HG03064 (cell line): ENCODE data around the gene ACADS.
A peak's percentile ranks its signal among the peaks of the same experiment; 100 is the strongest.

ENCODE experiments used
- ATAC-seq: cut with Tn5 transposase; IDR thresholded peaks from one replicate; pipeline ENCODE4 v1.9.1; 2021; ENCODE audit warnings: low read depth; ENCODE audit not compliant: unreplicated experiment

Gene ACADS

DNA sequence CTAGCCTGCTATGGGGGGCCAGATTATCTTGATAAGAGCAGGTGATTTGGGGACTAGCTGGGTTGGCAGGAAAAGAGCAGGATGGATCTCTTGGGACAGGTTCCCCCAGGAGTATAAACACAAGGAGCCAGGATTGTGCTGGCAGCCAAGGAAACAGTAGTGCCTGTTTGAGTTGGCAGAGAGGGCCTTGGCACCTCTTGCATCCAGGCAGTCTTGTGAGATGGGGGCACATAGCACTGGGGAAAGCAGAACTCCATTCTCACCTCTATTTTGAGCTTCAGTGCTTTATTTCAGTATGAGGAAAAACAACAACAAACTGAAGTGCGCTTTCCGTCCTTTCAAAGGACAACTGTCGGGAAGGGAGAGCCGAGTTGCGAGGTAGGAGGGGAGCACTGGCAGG is 24.7 kb upstream of the ACADS start:
- ATAC-seq, result no peak

- no peak for ATAC-seq
These were observed 23.0 kb upstream of the ACADS start for GRCh38 chr12:120702637-120703036.

GRCh38 chr12:120703311-120703942 is 22.2 kb upstream of the ACADS start:
- no peak for ATAC-seq

DNA sequence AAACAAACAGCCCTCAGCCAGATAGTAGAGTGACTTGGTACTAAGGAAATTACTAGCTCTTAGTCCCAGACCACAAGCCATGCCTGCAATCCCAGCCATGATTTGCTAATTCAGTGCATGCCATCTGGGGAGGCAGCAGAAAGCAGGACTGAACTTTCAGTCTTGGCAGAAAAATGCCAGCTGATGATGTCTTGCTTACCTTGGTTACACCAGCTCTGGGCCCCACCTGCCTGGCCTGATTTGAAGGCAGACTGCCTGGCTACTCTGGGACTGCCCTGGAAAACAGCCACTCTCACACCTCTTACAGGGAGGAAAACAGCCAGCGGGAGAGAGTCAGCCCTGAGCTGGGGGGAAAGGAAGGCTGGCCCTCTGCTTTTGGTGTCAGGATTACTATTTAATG is 20.0 kb upstream of the ACADS start:
- ATAC-seq, result no peak

- no peak for ATAC-seq
These were observed 19.6 kb upstream of the ACADS start for GRCh38 chr12:120706029-120706428.

DNA sequence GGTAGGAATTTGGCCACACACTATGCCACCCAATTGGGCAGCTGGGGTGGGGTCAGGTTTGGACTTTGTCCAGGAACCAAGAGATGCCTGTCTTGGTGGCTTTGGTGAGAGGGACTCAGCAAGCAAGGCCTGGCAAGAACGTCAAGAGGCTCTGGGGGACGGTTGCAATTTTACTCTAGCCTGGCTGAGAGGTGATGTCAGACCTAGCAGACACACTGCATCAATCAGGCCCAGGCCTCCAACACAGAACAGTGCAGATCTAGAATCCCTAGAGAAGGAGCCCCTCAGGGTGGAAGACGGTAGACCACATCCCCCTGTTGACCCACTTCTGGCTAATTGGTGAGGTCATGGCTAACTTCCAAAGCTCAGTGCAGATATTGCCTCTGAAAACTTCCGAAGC is 17.0 kb upstream of the ACADS start:
- ATAC-seq, result no peak

GRCh38 chr12:120710031-120710804 is 15.4 kb upstream of the ACADS start, which contains the start of gene UNC119B:
Gene UNC119B, plus strand, starts transcription at chr12:120710458. Its CDS starts 17 bp downstream, at chr12:120710475.
- ATAC-seq, result peak; percentile 50

DNA sequence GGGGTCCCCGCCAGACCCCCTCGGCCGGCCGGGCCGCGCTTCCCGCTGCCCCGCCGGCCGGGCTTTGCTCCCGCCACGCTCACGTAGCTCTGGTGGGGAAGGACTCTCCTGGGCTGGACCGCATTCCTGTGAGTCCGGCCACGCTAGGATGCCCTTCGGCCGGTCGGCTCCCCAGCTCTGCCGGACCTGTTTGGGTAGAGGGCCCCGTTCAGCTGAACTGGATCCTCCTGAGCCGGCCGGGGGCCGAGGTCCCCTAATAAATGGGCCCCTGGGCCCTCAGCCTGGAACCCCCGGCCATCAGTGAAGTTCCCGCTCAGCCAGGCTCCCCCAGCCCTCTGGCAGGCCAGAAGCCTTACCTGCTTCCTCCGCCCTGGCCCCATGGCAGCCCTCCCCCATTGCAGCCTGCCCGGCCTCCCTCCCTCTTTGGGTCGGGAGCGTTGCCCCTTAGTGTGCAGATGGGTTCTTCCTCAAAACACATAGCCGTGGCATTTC is 14.8 kb upstream of the ACADS start:
- peak; percentile 29 for ATAC-seq

- no peak for ATAC-seq
These were observed 14.2 kb upstream of the ACADS start for GRCh38 chr12:120711411-120711810.

GRCh38 chr12:120712610-120713009 is 13.0 kb upstream of the ACADS start:
- no peak for ATAC-seq

DNA sequence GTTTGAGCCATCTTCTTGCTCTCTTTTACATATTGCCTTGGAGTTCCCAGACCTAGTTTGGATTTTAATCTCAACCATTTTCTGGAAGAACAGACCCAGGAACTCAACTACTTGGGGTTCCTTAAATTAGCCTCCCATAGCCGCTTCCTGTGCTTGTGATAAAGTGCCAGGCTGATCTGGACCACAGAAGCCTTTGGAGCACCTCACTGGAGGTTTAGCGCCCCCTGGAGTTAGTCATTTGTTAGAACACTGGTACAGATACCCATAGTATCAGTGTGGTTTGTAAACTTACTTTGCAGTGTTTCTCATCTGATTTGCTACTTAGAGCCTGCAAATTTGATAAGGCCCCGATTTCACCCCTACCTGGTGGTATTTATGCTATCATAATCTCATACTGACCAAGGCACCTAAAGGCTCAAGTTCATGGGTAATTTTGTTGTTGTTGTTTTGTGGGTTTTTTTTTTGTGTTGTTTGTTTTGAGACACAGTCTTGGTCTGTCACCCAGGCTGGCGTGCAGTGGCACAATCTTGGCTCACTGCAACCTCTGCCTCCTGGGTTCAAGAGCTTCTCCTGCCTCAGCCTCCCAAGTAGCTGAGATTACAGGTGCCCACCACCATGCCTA is 11.7 kb upstream of the ACADS start:
- ATAC-seq, result no peak

- no peak for ATAC-seq
These were observed 7.6 kb upstream of the ACADS start for GRCh38 chr12:120718055-120718454.

DNA sequence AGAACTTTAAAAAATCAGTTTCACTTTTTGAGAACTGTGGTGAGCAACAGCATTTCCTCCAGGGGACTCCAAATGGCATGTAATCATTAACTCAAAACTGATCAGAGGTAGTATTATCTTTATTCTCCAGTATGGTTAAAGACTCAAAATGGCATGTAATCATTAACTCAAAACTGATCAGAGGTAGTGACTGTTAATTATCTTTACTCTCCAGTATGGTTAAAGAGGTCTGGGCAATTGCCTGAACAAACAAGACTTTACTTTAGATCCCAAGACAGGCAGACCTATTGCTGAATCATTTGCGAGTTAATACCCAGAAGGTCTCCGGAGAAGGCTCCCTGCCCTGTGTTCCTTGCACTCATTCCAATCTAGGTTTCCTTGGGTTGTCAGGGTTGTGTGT is 6.6 kb upstream of the ACADS start:
- no peak for ATAC-seq

- no peak for ATAC-seq
These were observed 6.0 kb upstream of the ACADS start for GRCh38 chr12:120719496-120720233.

DNA sequence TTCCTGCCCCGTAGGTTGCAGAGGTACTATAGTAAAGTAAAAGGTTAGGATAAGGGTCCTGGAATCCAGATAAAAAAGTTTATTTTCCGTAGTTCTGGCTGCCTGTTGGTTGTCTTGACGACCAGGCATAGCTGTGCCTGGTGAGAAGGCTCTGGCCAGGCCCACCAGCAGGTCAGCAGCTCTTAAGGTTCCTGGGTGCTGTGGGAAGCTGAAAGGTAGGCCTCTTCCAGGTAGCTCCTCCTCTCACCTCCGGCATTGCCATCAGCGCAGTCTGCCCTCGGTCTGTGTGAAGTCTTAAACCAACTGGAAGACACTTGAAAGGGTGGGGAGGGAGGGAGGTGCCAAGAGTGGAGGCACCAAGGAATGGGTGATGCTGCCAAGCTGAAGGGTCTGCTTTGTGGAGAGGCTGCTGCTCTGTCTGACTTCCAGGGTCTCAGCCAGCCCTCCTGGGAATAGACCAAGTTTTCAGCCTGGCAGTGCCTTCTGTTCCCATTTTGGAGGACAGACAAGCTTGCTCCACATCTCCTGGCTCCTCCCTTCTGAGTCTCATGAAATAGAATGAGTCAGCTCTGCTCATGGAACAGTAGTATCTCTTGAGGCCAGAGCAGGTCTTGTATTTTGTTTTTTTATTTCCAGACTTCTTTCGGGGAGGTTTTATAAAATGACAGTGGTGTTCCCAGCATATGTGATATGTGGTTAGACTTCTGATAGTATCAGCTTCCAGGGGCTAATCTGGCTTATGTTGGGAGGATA is 5.2 kb upstream of the ACADS start:
- ATAC-seq, result no peak

GRCh38 chr12:120720987-120721801 is 4.4 kb upstream of the ACADS start:
- ATAC-seq, result no peak

DNA sequence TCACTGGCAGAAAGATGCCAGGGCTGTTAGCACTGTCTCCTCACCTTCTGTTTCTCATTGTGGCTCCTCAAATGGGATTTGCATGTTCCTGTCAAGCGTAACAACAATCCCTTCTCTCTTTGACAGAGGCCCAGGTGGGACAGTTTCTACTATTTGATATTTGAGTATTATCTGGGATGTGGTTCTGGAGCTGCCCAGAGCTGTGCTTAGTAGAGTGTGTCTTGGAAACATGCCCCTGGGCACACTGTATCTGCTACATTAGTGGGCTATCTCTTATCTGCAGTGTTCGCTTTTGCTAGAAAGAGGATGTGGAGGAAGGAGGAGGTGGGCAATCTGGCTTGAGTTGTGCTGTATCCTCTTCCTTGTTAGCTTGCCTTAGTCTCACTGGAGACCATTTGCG is 3.8 kb upstream of the ACADS start:
- ATAC-seq, result no peak

DNA sequence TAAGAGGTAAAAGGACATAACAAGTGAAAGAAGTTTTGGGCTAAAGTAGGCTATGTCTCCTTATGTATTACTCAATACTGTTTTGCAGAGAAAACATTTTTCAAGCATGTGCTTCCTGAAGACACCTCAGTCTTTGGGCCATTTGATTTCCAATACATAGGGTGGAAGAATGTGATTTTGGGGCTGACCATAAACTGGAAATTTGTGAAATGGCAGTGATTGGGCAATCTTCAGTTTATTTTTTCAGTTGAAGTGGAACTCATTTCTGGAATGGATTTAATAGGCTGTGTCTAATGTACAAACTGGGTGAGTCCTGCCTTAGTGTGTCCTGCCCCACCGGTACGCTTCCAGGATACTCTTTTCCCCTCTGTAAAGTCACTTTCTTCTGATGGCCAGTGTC is 2.8 kb upstream of the ACADS start:
- ATAC-seq, result no peak

DNA sequence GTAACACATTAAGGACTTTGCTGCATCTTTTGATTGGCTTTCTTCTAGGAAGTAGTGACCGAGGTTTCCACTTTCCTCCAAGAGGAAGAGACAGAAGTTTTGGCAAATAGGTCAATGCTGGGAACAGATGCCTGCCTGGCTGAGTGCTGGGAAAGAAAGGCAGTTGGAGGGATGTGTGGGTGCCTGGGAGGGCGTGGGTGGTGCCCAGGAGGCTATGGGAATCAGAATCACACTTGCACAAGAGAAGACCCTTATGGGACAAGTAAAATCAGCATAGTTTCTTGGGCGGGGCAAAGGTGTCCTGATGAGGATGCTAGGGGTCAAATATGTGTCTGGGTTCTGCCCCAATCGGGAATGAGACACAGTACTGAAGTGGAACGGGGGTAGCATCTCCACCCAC is 906 bp upstream of the ACADS start:
- no peak for ATAC-seq
